Dedifferentiated amniotic fluid mesenchymal stem cell (primary cell): ENCODE measurements around the gene PCDH10.

Experiments
- DNase-seq: peaks from one replicate; pipeline ENCODE4 v3.0.0-alpha.2; 2016; ENCODE audit errors: extremely low spot score

PCDH10 gene, protein sequence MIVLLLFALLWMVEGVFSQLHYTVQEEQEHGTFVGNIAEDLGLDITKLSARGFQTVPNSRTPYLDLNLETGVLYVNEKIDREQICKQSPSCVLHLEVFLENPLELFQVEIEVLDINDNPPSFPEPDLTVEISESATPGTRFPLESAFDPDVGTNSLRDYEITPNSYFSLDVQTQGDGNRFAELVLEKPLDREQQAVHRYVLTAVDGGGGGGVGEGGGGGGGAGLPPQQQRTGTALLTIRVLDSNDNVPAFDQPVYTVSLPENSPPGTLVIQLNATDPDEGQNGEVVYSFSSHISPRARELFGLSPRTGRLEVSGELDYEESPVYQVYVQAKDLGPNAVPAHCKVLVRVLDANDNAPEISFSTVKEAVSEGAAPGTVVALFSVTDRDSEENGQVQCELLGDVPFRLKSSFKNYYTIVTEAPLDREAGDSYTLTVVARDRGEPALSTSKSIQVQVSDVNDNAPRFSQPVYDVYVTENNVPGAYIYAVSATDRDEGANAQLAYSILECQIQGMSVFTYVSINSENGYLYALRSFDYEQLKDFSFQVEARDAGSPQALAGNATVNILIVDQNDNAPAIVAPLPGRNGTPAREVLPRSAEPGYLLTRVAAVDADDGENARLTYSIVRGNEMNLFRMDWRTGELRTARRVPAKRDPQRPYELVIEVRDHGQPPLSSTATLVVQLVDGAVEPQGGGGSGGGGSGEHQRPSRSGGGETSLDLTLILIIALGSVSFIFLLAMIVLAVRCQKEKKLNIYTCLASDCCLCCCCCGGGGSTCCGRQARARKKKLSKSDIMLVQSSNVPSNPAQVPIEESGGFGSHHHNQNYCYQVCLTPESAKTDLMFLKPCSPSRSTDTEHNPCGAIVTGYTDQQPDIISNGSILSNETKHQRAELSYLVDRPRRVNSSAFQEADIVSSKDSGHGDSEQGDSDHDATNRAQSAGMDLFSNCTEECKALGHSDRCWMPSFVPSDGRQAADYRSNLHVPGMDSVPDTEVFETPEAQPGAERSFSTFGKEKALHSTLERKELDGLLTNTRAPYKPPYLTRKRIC

DNA sequence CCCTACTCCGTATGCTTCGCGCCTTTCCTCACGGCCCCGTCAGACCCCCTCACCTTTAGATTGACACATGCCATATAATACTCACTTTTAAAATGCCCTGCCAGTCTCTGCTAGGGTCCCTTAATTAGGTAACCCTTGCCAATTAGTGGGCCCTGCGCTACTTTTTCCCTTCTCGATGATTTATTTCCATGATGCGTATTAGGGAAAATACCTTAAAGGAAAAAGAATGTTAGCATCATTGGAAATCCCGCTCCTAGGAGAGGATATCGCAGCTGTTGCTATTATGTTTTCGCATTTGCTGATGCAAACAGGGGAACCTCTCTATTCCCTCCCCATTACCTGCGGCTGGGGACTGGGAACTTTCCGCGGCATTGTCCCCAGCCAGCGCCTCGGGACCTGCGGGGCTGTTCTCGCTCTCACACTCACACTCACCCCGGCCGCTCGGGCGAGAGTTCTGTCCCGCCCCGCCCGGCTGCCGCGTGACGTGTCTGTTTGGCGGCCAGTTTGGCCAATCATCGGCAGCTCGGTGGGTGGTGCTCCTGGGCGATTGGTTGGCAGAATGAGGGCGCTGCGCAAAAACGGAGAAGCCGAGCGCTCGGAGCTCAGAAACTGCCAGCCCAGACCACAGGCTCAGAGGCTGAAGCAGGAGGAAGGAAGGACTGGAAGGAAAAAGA lies at the start of gene PCDH10:
TSS of gene PCDH10 (plus strand) at position 605 of the 674 bp plus-strand sequence. CDS start 847 bp downstream, outside the sequence.
- peak; percentile 97 for DNase-seq

- DNase-seq = no peak
These were observed 47.1 kb upstream of the PCDH10 start for GRCh38 chr4:133102043-133102442.

DNA sequence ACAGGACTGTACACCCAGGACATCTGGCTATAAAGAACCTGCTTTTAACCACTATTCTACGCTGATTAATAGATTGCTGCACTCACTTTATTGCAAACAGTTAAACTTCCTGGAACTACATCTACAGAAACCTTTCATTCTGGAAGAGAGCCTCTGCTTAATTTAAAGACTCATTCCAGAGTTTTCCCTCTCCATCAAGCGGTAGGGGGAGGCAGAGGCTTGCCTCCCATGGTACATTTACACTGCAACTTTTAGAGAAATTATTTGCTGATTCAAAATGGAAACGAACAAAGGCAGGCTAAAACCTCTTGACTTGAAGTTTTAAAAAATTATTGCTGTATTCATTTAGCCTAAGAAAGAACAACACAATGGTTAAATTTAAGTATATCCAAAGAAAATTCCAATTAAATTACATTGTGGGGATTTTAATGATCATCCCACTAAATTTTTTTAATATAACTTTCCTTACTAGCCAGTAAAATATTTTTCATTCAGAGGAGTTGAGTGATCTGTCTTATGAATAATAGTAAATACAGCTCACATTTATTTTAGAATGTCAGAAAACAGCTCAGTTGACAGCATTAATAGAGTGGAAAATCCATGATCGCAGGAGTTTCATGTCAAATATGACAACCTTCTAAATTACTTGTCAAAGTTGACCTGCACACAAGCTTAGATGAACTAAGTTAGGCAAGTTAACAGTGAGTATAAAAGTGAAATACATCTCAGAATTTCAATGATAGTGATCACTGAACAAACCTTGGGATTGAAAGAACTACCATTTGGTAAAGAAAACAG lies 46.3 kb upstream of the PCDH10 start:
- DNase-seq = no peak

DNA sequence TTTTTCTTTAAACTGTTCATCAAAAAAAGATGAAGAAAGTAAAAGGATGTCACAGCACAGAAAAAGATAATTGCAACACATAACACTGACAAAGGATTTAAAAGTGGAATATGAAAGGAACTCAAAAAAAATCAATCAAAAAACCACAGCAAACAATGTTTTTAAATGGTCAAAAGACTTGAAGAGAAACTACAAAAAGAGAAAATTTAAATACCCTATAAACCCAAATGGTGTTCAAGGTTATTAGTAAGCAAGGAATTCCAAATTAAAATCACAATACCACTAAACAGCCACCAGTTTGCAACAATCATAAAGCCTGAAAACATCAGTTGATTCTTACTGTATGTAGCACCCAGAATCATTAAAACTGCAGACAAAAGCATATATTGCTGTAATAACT lies 36.5 kb upstream of the PCDH10 start:
- DNase-seq = no peak

DNA sequence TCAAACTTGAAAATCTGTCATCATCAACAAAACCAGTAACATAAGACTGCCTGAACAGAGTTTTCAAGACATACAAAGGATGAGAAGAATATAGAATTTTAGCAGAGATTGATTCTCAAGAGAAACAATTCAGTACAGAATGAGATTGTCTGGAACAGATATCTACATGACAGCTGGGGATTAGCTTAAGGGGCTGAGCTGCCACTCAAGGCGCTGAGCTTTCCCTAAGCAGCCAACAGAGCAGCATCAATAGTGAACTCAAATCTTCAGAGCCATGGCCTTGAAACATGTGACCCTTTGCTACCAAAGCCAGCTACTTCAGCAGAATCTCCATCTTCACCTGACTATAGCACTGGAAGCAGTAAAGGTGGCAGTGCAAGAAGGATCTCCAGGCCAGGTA lies 24.3 kb upstream of the PCDH10 start:
- DNase-seq = no peak

DNA sequence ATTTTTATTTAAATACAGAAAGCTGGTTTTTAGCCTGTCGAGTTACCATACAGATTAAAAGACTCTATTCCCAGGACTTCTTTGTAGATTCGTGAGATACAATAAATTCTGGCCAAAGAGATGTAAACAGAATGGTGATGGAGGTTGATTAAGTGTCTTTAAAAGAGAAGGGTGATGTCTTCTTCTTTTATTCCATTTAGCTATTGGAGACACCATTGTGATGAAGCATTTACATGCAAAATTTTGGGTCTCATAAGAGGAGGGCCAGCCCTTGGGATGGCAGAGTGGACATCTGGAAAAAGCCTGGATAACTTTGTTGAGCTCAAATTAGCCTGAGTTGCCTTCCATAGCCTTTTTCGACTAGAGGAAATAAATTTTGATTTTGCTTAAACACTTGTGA lies 21.6 kb upstream of the PCDH10 start:
- DNase-seq = no peak

DNA sequence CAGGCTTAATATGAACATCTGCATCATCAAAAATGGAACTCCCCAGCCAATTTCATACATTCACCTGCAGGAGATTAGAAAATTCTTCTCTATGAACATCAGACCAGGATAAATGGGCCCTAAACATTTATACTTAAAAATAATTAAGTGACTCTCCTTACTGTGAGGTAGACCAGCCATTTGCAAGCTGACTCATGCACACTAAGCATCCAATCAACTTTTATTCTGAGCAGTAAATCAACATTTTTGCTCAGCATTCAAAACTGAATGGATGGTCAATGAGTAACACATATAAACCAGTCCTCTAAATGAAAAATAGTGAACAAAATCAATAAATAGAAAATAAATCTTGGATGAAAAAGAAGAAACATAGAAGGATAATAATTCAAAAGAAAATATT lies 19.9 kb upstream of the PCDH10 start:
- no peak for DNase-seq

DNA sequence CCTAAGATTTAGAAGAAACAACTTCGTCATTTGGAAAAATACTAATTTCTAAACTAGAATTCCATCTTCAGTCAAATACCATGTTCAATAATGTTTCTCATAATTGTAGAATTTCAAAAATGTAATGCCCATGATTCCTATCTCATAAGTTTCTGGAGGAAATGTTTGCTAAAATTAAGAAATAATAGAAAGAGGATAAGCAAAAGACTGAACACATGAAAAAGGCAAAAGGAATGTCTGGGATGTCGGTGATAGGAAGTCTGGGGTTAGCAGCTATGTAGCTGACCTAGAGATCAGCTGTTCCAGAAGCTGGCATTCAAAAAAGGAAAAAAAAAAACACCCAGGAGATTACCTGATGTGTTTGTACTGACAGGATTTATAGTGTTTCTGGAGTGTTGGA lies 18.9 kb upstream of the PCDH10 start:
- no peak for DNase-seq

DNA sequence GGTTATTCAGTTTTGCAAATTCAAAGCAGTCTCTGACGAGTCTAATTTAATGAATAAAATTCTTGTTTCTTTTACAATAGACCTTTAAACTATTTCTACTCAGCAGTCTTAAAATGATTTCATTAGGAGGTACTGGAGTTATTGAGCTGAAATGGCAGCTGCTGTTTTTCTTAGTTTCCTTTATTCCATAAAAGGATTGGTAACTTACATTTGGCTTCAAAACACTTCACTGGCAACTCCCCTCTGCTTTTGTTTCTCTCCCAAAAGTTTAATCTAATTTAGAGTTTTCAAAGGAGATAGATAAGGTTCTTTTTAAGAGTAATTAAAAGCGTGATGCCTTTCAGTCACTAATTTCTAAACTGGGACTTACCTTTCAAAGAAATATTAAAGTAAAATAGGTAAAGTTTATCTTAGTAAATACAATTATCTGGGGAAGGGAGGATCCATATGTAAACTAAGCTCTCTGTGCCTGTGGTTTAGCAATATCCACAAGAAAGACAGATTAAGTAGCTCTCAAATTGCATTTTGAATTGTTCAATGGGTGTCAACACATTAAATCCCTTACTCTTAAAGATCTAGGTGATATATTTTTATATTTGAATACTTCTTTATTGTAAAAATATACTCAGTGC lies 17.1 kb upstream of the PCDH10 start:
- no peak for DNase-seq

- no peak for DNase-seq
These were observed 12.3 kb upstream of the PCDH10 start for GRCh38 chr4:133136833-133137232.

GRCh38 chr4:133137571-133137970 lies 11.5 kb upstream of the PCDH10 start:
- no peak for DNase-seq

DNA sequence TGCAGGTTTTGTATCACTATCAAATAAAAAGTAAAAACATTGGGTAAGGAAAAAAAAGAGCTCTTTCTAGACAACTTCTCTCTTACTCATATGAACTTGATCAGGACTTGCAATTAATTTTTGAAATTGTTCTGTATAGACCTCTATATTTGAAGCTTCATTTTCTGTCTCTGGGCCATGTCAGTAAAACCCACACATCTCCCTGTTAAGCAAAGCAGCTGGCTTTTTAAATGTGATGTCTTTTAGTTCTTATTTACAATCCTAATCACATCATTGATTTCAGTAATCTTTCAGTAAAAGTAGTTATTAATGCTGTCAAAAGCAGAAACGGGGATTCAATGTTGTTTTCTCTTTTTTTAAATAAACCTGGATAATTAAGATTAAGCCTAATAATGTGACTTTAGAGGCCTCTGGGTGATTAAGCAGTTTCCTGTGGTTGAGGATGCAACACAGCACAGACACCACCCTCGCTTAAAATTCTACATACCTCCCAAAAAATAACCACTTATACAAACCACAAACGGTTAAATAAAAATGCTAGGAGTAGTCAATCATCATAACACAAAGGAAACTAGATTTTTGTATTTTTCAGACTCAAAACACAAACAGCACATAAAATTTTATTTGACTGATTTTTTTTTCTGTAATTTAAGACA lies 5.2 kb upstream of the PCDH10 start:
- no peak for DNase-seq

DNA sequence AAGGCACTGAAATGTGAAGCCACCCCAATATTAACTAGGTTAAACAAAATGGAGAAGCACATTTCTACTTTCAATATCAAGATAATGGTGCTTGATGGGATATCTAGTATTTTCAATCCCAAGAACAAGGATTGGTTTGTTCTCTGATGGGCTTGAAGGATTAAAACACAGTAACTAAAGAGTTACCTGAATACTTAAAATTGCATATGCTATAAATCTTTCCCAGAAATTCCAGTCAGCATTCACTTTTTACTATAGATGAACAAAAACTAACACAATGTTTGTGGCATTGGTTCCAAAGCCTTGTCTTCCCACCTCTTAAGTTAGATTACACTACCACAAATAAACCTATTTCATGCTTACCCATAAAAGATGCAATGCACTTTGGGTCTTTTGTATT lies 3.9 kb upstream of the PCDH10 start:
- no peak for DNase-seq

DNA sequence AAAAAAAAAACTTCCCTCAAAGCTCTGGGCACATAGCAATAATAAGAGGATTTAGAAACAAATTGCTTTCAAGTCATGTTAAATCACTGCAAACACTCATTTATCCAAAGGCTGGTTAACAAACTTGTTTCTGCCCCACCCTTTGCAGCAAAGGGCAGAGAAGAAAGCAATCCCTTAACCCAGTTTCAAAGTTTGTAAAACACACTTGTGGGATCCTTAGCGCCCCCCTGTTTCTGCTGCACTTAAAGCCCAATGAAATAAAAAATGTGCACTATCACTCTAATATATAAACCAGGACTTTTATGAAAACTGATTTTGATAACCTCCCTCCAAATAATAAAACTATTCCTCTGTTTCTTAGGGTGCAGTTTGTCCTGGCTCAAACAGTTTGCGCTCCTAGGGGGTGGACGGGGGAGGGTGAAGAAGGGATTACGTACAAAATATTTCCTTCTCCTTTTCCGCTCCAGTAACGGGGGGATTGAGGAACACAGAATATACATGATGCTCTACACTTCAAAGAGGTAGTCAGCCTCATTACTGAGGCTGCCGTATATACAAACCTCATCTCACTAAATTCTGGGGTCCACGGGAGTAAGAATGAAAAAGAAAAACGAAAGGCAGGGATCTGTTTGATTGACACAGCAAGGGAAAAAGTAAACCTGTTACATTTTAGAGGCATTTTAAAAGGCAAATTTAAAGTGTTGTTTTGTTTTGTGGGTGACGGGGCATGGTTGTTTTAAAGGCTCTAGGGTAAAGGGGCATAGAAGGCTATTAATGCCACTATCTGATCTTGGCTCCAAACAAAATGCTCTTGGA lies 3.1 kb upstream of the PCDH10 start:
- no peak for DNase-seq

GRCh38 chr4:133146574-133147241 lies 2.4 kb upstream of the PCDH10 start:
- DNase-seq = peak; percentile 73

- no peak for DNase-seq
These were observed 1.7 kb upstream of the PCDH10 start for GRCh38 chr4:133147286-133147821.

- no peak for DNase-seq
These were observed 989 bp upstream of the PCDH10 start for GRCh38 chr4:133147921-133148689.

DNA sequence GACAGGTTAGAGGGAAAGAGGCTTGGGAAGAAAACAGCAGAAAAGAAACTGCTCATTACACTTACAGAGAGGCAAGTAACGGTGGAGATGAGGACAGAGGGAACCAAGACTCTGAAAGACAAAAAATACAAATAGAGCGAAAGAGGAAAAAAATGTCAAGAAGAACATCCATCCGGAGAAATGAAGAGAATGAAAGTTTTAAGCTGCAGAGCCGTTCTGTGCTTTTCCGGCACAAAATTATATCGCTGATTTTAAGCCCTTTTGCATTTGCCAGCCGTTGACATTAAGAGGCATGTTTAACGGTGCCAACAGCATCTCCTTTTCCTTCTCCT lies 236 bp downstream of the PCDH10 start:
- no peak for DNase-seq
